Hematopoietic multipotent progenitor cell treated with erythropoietin and hydrocortisone succinate and interleukin-3 and kit ligand, for 4 days (in vitro differentiated cells): ENCODE results near the gene MTRR.
"Not testable (repeated sequence)": the region's sequence is repeated elsewhere in the genome, so short reads cannot be mapped to it uniquely, and the experiment has no call there.

ENCODE experiments used
- DNase-seq: peaks from one replicate; pipeline ENCODE4 v3.0.0-alpha.2; 2015

Gene MTRR

GRCh38 chr5:7902666-7903625 lies 34.0 kb downstream of the MTRR start:
- no peak for DNase-seq

GRCh38 chr5:7904170-7904569 lies 35.2 kb downstream of the MTRR start:
- DNase-seq, result no peak

GRCh38 chr5:7907612-7908011 lies 38.7 kb downstream of the MTRR start:
- DNase-seq, result no peak

GRCh38 chr5:7908317-7908716 lies 39.4 kb downstream of the MTRR start:
- DNase-seq, result no peak

GRCh38 chr5:7910738-7911428 lies 41.9 kb downstream of the MTRR start:
- no peak for DNase-seq

GRCh38 chr5:7911429-7911771 lies 42.5 kb downstream of the MTRR start:
- DNase-seq, result not testable (repeated sequence)

- DNase-seq, result no peak
Measured at GRCh38 chr5:7916171-7916804, 47.3 kb downstream of the MTRR start.

- DNase-seq, result no peak
Measured at GRCh38 chr5:7917130-7918123, 48.5 kb downstream of the MTRR start.

- DNase-seq, result no peak
Measured at GRCh38 chr5:7925961-7926695, 57.2 kb downstream of the MTRR start.

- no peak for DNase-seq
Measured at GRCh38 chr5:7926720-7927119, 57.8 kb downstream of the MTRR start.

- peak; percentile 77 for DNase-seq
Measured at GRCh38 chr5:7927466-7928375, 58.8 kb downstream of the MTRR start.

- DNase-seq, result no peak
Measured at GRCh38 chr5:7930011-7930410, 61.1 kb downstream of the MTRR start.

- no peak for DNase-seq
Measured at GRCh38 chr5:7941692-7942091, 72.7 kb downstream of the MTRR start.

GRCh38 chr5:7947301-7947700 lies 78.4 kb downstream of the MTRR start:
- no peak for DNase-seq
